Panc1 (cell line): ENCODE results near the gene ADAMTS15. TPM values are rescaled to one million over a fixed set of nuclear protein-coding genes. Genes with fewer than 3 reads are reported as not detected.

Experiments
- ATAC-seq: fragments of 200-7000 bp; cut with Tn5 transposase; 2 replicates; pipeline ENCODE4 v1.9.1; 2020; ENCODE audit warnings: mild to moderate bottlenecking, moderate library complexity
- BruUV-seq: library from RNA; stranded (reverse); fragments of 400-500 nt; replicated peaks from 2 replicates; lab custom pipeline; 2021; lab: Mats Ljungman, UMichigan
- CTCF ChIA-PET: fragments of 300-600 bp; sonication (Branson Sonifier 250); formaldehyde crosslinking; loops from one replicate; lab custom pipeline; 2022; ENCODE audit warnings: antibody characterized with exemption; lab: Charles Lee
- POLR2A ChIA-PET: fragments of 300-600 bp; sonication (Branson Sonifier 250); formaldehyde crosslinking; loops from one replicate; lab custom pipeline; 2022; ENCODE audit warnings: antibody characterized with exemption; lab: Charles Lee
- DNase-seq: peaks from one replicate; pipeline ENCODE4 v3.0.0-alpha.2; 2010; ENCODE audit warnings: low read depth, low spot score
- H3K27ac ChIP-seq: 2 replicates; pipeline ENCODE4 v1.5.1; 2011; ENCODE audit warnings: mild to moderate bottlenecking, low read length, inconsistent platforms
- H3K27me3 ChIP-seq: fragments of 200-500 bp; sonication (Bioruptor generic); 2 replicates; pipeline ENCODE4 v1.6.0; 2014; ENCODE audit warnings: low read length, inconsistent platforms; ENCODE audit not compliant: control insufficient read depth, insufficient read depth
- H3K36me3 ChIP-seq: fragments of 200-500 bp; sonication (Bioruptor generic); 2 replicates; pipeline ENCODE4 v1.5.1; 2014; ENCODE audit warnings: inconsistent platforms, mild to moderate bottlenecking, low read length, moderate library complexity; ENCODE audit not compliant: control insufficient read depth, insufficient read depth
- H3K4me1 ChIP-seq: 2 replicates; pipeline ENCODE4 v1.5.1; 2011; ENCODE audit warnings: inconsistent platforms, mild to moderate bottlenecking, low read length, moderate library complexity; ENCODE audit not compliant: control insufficient read depth, insufficient read depth
- H3K4me3 ChIP-seq, 2 experiments: 2 replicates each; pipeline ENCODE4 v1.5.1; 2011 to 2012; ENCODE audit warnings: low read depth in 2 of 2, low read length in 2 of 2, mild to moderate bottlenecking in 2 of 2, inconsistent platforms in 1 of 2, moderate library complexity in 1 of 2
- H3K9me3 ChIP-seq: fragments of 200-500 bp; sonication (Bioruptor generic); 2 replicates; pipeline ENCODE4 v1.5.1; 2014; ENCODE audit warnings: low read depth, mild to moderate bottlenecking, inconsistent platforms, low read length, moderate library complexity; ENCODE audit not compliant: control insufficient read depth, insufficient read depth
- POLR2AphosphoS5 ChIP-seq: IDR thresholded peaks from 2 replicates; pipeline ENCODE4 v1.6.1; 2012; ENCODE audit warnings: mild to moderate bottlenecking, low read depth, low read length, moderate library complexity
- REST ChIP-seq, 2 experiments: IDR thresholded peaks; 2 replicates each; pipeline ENCODE4 v1.6.1; 2011 to 2012; ENCODE audit warnings: low read depth in 2 of 2, control low read depth in 1 of 2, low read length in 1 of 2, mild to moderate bottlenecking in 1 of 2, moderate library complexity in 1 of 2; ENCODE audit not compliant: insufficient read depth in 1 of 2
- SIN3A ChIP-seq: IDR thresholded peaks from 2 replicates; pipeline ENCODE4 v1.6.1; 2012; ENCODE audit warnings: low read depth, mild to moderate bottlenecking, low read length, moderate library complexity, borderline replicate concordance; ENCODE audit not compliant: insufficient read depth
- TCF7L2 ChIP-seq: IDR thresholded peaks from 2 replicates; pipeline ENCODE4 v1.6.1; 2011; ENCODE audit warnings: mild to moderate bottlenecking, low read depth, low read length, inconsistent platforms
- in situ Hi-C: cut with HindIII; loops from 2 replicates; pipeline ENCODE4 v1.10.0; 2016; ENCODE audit warnings: low sequenced_read_pairs, low pct_unique_long_range_greater_than_20kb
- intact Hi-C: fragments of 100-400 bp; cut with micrococcal nuclease; formaldehyde crosslinking; loops from one replicate; pipeline ENCODE4 v1.10.0; 2022; ENCODE audit not compliant: unreplicated experiment
- total RNA-seq: library from RNA; stranded (reverse); gene quantifications from one replicate; pipeline ENCODE4 v1.2.1, GENCODE V29; 2021; ENCODE audit not compliant: unreplicated experiment
- TF ChIP-seq, protein P1 (sequence below): fragments of 450-650 bp; IDR thresholded peaks from 2 replicates; pipeline ENCODE4 v1.5.1; 2017; ENCODE audit warnings: mild to moderate bottlenecking

The ADAMTS15 gene
- total RNA-seq, 1 experiment from 2014 or later, result 39.9 TPM

GRCh38 chr11:130424613-130425140, 23.8 kb upstream of the ADAMTS15 start:
- in situ Hi-C loops (no loop called here), intact Hi-C loops (no loop called here)
- 0 out of 2 replicates have a peak, but pooled peaks cover 9% of the 10 kb centered on the region for H3K4me1 ChIP-seq
- ChIA-PET POLR2A (no interaction called here), CTCF (interaction anchor here (0.7 kb wide), 2 partner anchors 85 to 408 kb away, joined by 3 to 5 read pairs; no protein-coding TSS in a partner anchor)
- no TSS peak for BruUV-seq
- no peak overlapping the region for H3K4me3 ChIP-seq
- peaks cover 35% of the 10 kb centered on the region for H3K27me3 ChIP-seq
- ATAC-seq, result no peak
- no peaks in the 10 kb centered on the region for H3K36me3 ChIP-seq
- TF ChIP-seq REST (IDR thresholded peaks at IDR 0.05; ENCODE audit: insufficient read depth in 1 of 2, low read depth in 2 of 2, low read length in 1 of 2), result no peak
- TF ChIP-seq SIN3A, result no peak
- no peak for TF ChIP-seq TCF7L2
- TF ChIP-seq, protein P1, sequence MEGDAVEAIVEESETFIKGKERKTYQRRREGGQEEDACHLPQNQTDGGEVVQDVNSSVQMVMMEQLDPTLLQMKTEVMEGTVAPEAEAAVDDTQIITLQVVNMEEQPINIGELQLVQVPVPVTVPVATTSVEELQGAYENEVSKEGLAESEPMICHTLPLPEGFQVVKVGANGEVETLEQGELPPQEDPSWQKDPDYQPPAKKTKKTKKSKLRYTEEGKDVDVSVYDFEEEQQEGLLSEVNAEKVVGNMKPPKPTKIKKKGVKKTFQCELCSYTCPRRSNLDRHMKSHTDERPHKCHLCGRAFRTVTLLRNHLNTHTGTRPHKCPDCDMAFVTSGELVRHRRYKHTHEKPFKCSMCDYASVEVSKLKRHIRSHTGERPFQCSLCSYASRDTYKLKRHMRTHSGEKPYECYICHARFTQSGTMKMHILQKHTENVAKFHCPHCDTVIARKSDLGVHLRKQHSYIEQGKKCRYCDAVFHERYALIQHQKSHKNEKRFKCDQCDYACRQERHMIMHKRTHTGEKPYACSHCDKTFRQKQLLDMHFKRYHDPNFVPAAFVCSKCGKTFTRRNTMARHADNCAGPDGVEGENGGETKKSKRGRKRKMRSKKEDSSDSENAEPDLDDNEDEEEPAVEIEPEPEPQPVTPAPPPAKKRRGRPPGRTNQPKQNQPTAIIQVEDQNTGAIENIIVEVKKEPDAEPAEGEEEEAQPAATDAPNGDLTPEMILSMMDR, result no peak
- no peak overlapping the region for H3K27ac ChIP-seq
- no peaks in the 10 kb centered on the region for H3K9me3 ChIP-seq
- no peak for DNase-seq

DNA sequence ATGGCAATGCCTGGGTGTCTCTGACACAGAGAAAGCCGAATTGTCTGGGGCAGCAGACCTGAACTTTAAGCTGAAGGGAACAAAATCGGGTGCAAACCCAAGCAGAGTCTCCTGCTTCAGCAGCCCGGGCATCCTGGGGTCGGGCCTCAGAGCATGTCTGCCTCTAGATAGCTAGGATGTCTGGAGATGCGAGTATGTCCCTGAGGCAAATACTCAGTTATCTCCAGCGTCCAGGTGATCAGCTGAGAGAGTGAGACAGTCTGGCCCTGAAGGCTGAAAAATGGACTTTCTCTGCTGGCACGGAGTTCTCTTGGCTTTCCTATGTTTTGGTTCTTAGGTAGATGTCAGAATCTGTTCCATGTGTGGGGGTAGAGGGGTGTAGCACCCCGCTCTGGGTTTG, 23.3 kb upstream of the ADAMTS15 start:
- Histone ChIP-seq H3K4me3 (no peak overlapping the region), H3K4me1 (0 out of 2 replicates have a peak, but pooled peaks cover 9% of the 10 kb centered on the region), H3K27ac (no peak overlapping the region), H3K36me3 (no peaks in the 10 kb centered on the region), H3K27me3 (peaks cover 38% of the 10 kb centered on the region), H3K9me3 (no peaks in the 10 kb centered on the region)
- ChIA-PET POLR2A (no interaction called here), CTCF (interaction anchor here (0.5 to 0.7 kb wide), 3 partner anchors 85 to 466 kb away, joined by 3 to 5 read pairs (median 4); no protein-coding TSS in a partner anchor)
- DNase-seq, result no peak
- TF ChIP-seq SIN3A, result no peak
- in situ Hi-C loops, result no loop called here
- BruUV-seq, result no TSS peak
- ATAC-seq, result no peak
- intact Hi-C loops, result no loop called here

DNA sequence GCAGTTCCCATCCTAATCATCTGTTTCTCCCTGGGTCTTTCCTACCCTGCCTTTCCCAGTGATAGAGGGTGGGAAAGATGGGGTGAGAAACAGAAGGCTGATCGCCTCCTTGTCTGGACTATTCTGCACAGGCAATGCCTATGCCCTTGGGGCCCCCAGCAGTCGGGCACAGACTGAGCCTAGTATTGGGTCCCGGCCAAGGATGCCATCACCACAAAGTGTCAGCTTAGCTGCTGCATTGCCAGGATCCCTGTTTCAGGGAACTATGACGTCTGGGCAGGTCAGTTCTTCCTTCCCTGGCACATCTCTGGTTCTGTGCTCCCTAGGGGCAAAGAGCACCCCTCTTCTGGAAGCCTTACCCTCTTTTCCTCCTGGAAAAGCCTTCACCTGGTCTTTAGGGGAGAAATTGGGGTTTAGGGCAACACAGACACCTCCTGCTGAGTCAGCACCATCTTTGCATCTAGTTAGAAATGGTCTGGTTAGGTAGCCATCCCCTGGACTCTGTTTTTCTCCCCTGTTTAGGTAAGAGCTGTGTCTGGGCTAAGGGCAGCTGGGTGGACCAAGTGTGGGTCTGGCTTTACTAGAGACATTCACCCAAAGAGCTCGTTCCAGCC, 22.1 kb upstream of the ADAMTS15 start:
- Histone ChIP-seq H3K4me1 (0 out of 2 replicates have a peak, but pooled peaks cover 9% of the 10 kb centered on the region), H3K36me3 (no peaks in the 10 kb centered on the region), H3K27me3 (peaks cover 38% of the 10 kb centered on the region), H3K4me3 (no peak overlapping the region), H3K27ac (no peak overlapping the region), H3K9me3 (no peaks in the 10 kb centered on the region)
- DNase-seq (no peak), ATAC-seq (no peak)
- in situ Hi-C loops, result no loop called here
- CTCF ChIA-PET, result interaction anchor here (1.0 to 1.5 kb wide), 2 partner anchors 436 to 468 kb away, joined by 3 read pairs; no protein-coding TSS in a partner anchor
- intact Hi-C loops, result loop anchor here (2.0 kb wide), 1 partner anchor 214 kb away; no protein-coding TSS in a partner anchor
- TF ChIP-seq, protein P1, result no peak
- no peak for TF ChIP-seq TCF7L2
- no peak for TF ChIP-seq POLR2AphosphoS5
- no peak for TF ChIP-seq SIN3A
- TF ChIP-seq REST (IDR thresholded peaks at IDR 0.05; ENCODE audit: insufficient read depth in 1 of 2, low read depth in 2 of 2, low read length in 1 of 2), result no peak
- BruUV-seq, result no TSS peak
- POLR2A ChIA-PET, result no interaction called here
